Measurements from ENCODE around the gene RFX7.

Gene RFX7

GRCh38 chr15:56187665-56188064 lies 56.0 kb downstream of the RFX7 start:
- Histone ChIP-seq H3K9me3 (ENCODE audit: low read length) (peaks cover 8% of the 10 kb centered on the region; the same call in 1 of the 2 replicates), H3F3A (ENCODE audit: insufficient read depth, low read length) (no peaks in the 10 kb centered on the region), H4K20me1 (ENCODE audit: insufficient read depth, low read length) (no peaks in the 10 kb centered on the region), H3K27ac (ENCODE audit: low read depth, low read length, poor library complexity, severe bottlenecking) (no peak overlapping the region), H3K4me1 (ENCODE audit: insufficient read depth, low read length, severe bottlenecking) (peaks cover 3% of the 10 kb centered on the region), H3K4me2 (ENCODE audit: low read length) (no peak overlapping the region), H3K4me3 (ENCODE audit: low read depth, low read length, poor library complexity, severe bottlenecking) (no peak overlapping the region), H3K79me2 (ENCODE audit: insufficient read depth, low read length) (peaks cover 76% of the 10 kb centered on the region), H3K27me3 (ENCODE audit: insufficient read depth, low read length) (no peaks in the 10 kb centered on the region), H3K9ac (ENCODE audit: low read length) (no peak overlapping the region), H2AFZ (ENCODE audit: low read length) (no peak overlapping the region), H3K9me2 (ENCODE audit: low read depth, low read length) (no peaks in the 10 kb centered on the region), H3K36me3 (ENCODE audit: insufficient read depth, low read length) (peaks cover 11% of the 10 kb centered on the region; the same call in 1 of the 2 replicates)
- TF ChIP-seq EZH2 (IDR thresholded peaks at IDR 0.05; ENCODE audit: borderline replicate concordance, low read length) (no peak), CTCF (IDR thresholded peaks at IDR 0.05; ENCODE audit: low read length) (no peak)

DNA sequence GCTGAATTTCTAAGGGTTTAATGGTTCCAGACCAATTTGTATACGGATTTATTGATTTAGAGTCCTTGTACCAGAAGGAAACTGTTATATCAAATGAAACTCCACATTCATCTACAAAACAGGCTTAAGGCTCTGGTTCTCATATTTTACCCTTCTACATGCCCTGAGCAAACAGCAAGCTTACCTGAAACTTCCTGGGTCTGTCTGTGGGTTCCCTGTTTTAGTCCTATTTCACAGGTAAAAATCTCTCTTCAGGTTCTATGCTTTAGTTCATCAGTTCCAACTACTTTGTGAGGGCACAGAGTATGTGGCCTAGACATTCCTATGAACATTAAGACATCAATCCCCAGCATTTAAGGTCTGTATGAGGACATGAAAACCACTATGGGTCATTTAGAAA lies 57.7 kb downstream of the RFX7 start:
- Histone ChIP-seq H3K27ac (ENCODE audit: low read depth, low read length, poor library complexity, severe bottlenecking) (no peak overlapping the region), H3K9me2 (ENCODE audit: low read depth, low read length) (no peaks in the 10 kb centered on the region), H3K27me3 (ENCODE audit: insufficient read depth, low read length) (no peaks in the 10 kb centered on the region), H3K9ac (ENCODE audit: low read length) (no peak overlapping the region), H3K79me2 (ENCODE audit: insufficient read depth, low read length) (peaks cover 68% of the 10 kb centered on the region), H3K4me2 (ENCODE audit: low read length) (no peak overlapping the region), H4K20me1 (ENCODE audit: insufficient read depth, low read length) (no peaks in the 10 kb centered on the region), H3K36me3 (ENCODE audit: insufficient read depth, low read length) (0 out of 2 replicates have a peak, but pooled peaks cover 5% of the 10 kb centered on the region), H3F3A (ENCODE audit: insufficient read depth, low read length) (no peaks in the 10 kb centered on the region; the same call in 1 of the 2 replicates), H3K4me3 (ENCODE audit: low read depth, low read length, poor library complexity, severe bottlenecking) (no peak overlapping the region), H3K9me3 (ENCODE audit: low read length) (peaks cover 8% of the 10 kb centered on the region; the same call in 1 of the 2 replicates), H3K4me1 (ENCODE audit: insufficient read depth, low read length, severe bottlenecking) (no peaks in the 10 kb centered on the region), H2AFZ (ENCODE audit: low read length) (no peak overlapping the region)
- no peak for TF ChIP-seq CTCF (IDR thresholded peaks at IDR 0.05; ENCODE audit: low read length)
- no peak for TF ChIP-seq EZH2 (IDR thresholded peaks at IDR 0.05; ENCODE audit: borderline replicate concordance, low read length)

DNA sequence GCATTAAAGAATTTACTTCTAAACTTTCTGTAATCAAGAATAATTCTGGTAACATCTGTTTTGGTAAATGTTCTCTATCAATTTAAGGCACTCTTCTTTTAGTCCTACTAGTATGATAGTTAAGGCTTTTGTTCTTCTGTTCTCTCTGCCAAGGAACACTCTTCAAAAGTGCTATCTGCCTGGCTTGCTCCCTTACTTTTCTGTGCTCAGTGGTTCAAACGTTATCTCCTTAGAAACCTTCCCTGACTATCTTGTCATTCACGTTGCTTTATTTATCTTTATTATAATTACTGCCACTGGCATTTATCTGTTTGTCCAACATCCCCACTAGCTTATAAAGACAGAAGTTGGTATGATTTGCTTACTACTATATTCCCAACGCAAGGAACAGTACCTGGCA lies 59.2 kb downstream of the RFX7 start:
- H3K27me3 ChIP-seq (ENCODE audit: insufficient read depth, low read length) = no peaks in the 10 kb centered on the region
- H3K36me3 ChIP-seq (ENCODE audit: insufficient read depth, low read length) = 0 out of 2 replicates have a peak, but pooled peaks cover 5% of the 10 kb centered on the region
- H3K9ac ChIP-seq (ENCODE audit: low read length) = no peak overlapping the region
- TF ChIP-seq EZH2 (IDR thresholded peaks at IDR 0.05; ENCODE audit: borderline replicate concordance, low read length) (no peak), CTCF (IDR thresholded peaks at IDR 0.05; ENCODE audit: low read length) (no peak)
- no peaks in the 10 kb centered on the region for H3K4me1 ChIP-seq (ENCODE audit: insufficient read depth, low read length, severe bottlenecking)
- no peak overlapping the region for H3K27ac ChIP-seq (ENCODE audit: low read depth, low read length, poor library complexity, severe bottlenecking)
- peaks cover 8% of the 10 kb centered on the region; the same call in 1 of the 2 replicates for H3K9me3 ChIP-seq (ENCODE audit: low read length)
- no peaks in the 10 kb centered on the region for H4K20me1 ChIP-seq (ENCODE audit: insufficient read depth, low read length)
- H3F3A ChIP-seq (ENCODE audit: insufficient read depth, low read length) = no peaks in the 10 kb centered on the region; the same call in 1 of the 2 replicates
- H2AFZ ChIP-seq (ENCODE audit: low read length) = no peak overlapping the region
- no peak overlapping the region for H3K4me3 ChIP-seq (ENCODE audit: low read depth, low read length, poor library complexity, severe bottlenecking)
- no peak overlapping the region for H3K4me2 ChIP-seq (ENCODE audit: low read length)
- no peaks in the 10 kb centered on the region for H3K9me2 ChIP-seq (ENCODE audit: low read depth, low read length)
- H3K79me2 ChIP-seq (ENCODE audit: insufficient read depth, low read length) = peaks cover 65% of the 10 kb centered on the region
